HFFc6 (cell line): ENCODE results near the gene LAMC3. TPM values are rescaled to one million over a fixed set of nuclear protein-coding genes. Genes with fewer than 3 reads are reported as not detected.

ENCODE experiments used
- DNase-seq: peaks from one replicate; pipeline ENCODE4 v3.0.0-alpha.2; 2018
- H3K27ac Mint-ChIP-seq: 2 replicates; pipeline ENCODE4 v1.8.0; 2020; ENCODE audit warnings: mild to moderate bottlenecking, mixed read lengths
- H3K27me3 Mint-ChIP-seq: 2 replicates; pipeline ENCODE4 v1.8.0; 2021; ENCODE audit warnings: mild to moderate bottlenecking, moderate library complexity, mixed read lengths; ENCODE audit not compliant: insufficient read depth
- H3K36me3 Mint-ChIP-seq: 2 replicates; pipeline ENCODE4 v1.8.0; 2021; ENCODE audit warnings: low read depth, mixed read lengths
- H3K4me1 Mint-ChIP-seq: 2 replicates; pipeline ENCODE4 v1.8.0; 2020; ENCODE audit warnings: low read depth, mixed read lengths
- H3K4me3 Mint-ChIP-seq: 2 replicates; pipeline ENCODE4 v1.8.0; 2020; ENCODE audit warnings: mild to moderate bottlenecking, moderate library complexity, mixed read lengths
- H3K9me3 Mint-ChIP-seq: 2 replicates; pipeline ENCODE4 v1.8.0; 2020; ENCODE audit warnings: mild to moderate bottlenecking, mixed read lengths
- total RNA-seq, 6 experiments: library from RNA; stranded (reverse); fragmentation: NEBNext Ultra II Directional; extraction: Animal tissue kit (Norgen Biotek cat#: 25700); gene quantifications; 2 replicates in 1 of 6; 3 replicates in 5 of 6; pipeline ENCODE4 v1.2.3, GENCODE V29; 2021
- TF ChIP-seq, protein P1 (sequence below): fragments of 200-600 bp; sonication (generic); IDR thresholded peaks from 2 replicates; pipeline ENCODE4 v1.5.0; 2021; ENCODE audit warnings: antibody characterized with exemption, mild to moderate bottlenecking

Gene LAMC3
- total RNA-seq, 6 experiments from 2014 or later, result not detected

GRCh38 chr9:131068076-131068816 is 59.3 kb downstream of the LAMC3 start:
- TF ChIP-seq, protein P1, sequence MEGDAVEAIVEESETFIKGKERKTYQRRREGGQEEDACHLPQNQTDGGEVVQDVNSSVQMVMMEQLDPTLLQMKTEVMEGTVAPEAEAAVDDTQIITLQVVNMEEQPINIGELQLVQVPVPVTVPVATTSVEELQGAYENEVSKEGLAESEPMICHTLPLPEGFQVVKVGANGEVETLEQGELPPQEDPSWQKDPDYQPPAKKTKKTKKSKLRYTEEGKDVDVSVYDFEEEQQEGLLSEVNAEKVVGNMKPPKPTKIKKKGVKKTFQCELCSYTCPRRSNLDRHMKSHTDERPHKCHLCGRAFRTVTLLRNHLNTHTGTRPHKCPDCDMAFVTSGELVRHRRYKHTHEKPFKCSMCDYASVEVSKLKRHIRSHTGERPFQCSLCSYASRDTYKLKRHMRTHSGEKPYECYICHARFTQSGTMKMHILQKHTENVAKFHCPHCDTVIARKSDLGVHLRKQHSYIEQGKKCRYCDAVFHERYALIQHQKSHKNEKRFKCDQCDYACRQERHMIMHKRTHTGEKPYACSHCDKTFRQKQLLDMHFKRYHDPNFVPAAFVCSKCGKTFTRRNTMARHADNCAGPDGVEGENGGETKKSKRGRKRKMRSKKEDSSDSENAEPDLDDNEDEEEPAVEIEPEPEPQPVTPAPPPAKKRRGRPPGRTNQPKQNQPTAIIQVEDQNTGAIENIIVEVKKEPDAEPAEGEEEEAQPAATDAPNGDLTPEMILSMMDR, result no peak
- Mint-ChIP-seq H3K4me1 (no peaks in the 10 kb centered on the region), H3K27ac (no peak overlapping the region), H3K9me3 (no peaks in the 10 kb centered on the region; the same call in 1 of the 2 replicates), H3K36me3 (no peaks in the 10 kb centered on the region; the same call in 1 of the 2 replicates), H3K27me3 (peaks cover 46% of the 10 kb centered on the region), H3K4me3 (no peak overlapping the region)
- DNase-seq, result no peak

DNA sequence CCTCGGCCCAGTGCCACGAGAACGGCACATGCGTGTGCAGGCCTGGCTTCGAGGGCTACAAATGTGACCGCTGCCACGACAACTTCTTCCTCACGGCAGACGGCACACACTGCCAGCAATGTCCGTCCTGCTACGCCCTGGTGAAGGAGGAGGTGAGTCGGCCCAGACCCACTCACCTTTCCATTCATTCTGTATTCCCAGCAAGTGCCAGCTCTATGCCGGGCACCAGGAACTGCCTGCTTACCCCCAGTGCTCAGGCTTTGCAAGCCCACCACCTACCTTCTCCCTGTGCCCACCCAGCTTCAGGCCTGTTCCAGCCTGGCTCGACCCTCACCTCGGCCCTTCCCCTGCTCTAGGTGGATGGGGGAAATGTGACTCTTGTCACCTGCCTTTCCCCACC is 60.7 kb downstream of the LAMC3 start:
- no peaks in the 10 kb centered on the region; the same call in 1 of the 2 replicates for H3K36me3 Mint-ChIP-seq
- peaks cover 41% of the 10 kb centered on the region for H3K27me3 Mint-ChIP-seq
- no peak for DNase-seq
- H3K27ac Mint-ChIP-seq, result no peak overlapping the region
- no peaks in the 10 kb centered on the region; the same call in 1 of the 2 replicates for H3K9me3 Mint-ChIP-seq
- H3K4me3 Mint-ChIP-seq, result no peak overlapping the region
- no peaks in the 10 kb centered on the region for H3K4me1 Mint-ChIP-seq
- TF ChIP-seq, protein P1, result no peak

DNA sequence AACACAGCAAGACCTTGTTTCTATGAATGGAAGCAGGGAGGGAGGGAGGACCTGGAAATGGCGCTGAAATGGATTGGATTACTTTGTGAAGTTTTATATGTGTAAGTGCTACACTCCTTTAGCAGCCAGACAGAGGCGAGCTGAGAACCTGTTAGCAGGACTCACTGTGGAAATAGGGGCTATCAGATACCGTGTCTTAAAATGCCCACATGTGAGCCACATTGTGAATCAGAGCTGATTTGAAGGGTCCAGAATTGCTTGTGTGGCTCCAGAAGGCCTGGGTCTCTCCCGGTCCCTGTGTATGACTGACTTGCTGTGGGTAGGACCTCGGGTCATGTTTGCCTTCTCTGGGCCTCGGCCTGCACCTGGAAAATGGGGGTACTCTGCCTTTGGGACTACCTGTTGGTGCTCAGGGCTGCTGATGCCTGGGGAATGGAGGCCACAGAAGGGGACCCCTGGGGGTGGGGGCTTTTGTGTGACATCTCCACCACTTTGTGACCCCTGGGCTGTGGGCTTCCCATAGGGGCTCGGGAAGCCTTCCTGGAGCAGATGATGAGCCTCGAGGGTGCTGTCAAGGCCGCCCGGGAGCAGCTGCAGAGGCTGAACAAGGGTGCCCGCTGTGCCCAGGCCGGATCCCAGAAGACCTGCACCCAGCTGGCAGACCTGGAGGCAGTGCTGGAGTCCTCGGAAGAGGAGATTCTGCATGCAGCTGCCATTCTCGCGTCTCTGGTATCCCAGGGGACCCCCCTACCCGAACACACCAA is 63.3 kb downstream of the LAMC3 start:
- no peak overlapping the region for H3K4me3 Mint-ChIP-seq
- H3K9me3 Mint-ChIP-seq, result no peaks in the 10 kb centered on the region
- TF ChIP-seq, protein P1, result no peak
- no peak for DNase-seq
- H3K27me3 Mint-ChIP-seq, result peaks cover 42% of the 10 kb centered on the region
- no peak overlapping the region for H3K27ac Mint-ChIP-seq
- H3K36me3 Mint-ChIP-seq, result no peaks in the 10 kb centered on the region
- no peaks in the 10 kb centered on the region for H3K4me1 Mint-ChIP-seq

- Mint-ChIP-seq H3K27me3 (peaks cover 40% of the 10 kb centered on the region), H3K36me3 (no peaks in the 10 kb centered on the region), H3K27ac (no peak overlapping the region), H3K4me3 (no peak overlapping the region), H3K4me1 (no peaks in the 10 kb centered on the region), H3K9me3 (no peaks in the 10 kb centered on the region)
- TF ChIP-seq, protein P1, result no peak
- DNase-seq, result no peak
Observed at GRCh38 chr9:131072871-131073237, 63.9 kb downstream of the LAMC3 start.

DNA sequence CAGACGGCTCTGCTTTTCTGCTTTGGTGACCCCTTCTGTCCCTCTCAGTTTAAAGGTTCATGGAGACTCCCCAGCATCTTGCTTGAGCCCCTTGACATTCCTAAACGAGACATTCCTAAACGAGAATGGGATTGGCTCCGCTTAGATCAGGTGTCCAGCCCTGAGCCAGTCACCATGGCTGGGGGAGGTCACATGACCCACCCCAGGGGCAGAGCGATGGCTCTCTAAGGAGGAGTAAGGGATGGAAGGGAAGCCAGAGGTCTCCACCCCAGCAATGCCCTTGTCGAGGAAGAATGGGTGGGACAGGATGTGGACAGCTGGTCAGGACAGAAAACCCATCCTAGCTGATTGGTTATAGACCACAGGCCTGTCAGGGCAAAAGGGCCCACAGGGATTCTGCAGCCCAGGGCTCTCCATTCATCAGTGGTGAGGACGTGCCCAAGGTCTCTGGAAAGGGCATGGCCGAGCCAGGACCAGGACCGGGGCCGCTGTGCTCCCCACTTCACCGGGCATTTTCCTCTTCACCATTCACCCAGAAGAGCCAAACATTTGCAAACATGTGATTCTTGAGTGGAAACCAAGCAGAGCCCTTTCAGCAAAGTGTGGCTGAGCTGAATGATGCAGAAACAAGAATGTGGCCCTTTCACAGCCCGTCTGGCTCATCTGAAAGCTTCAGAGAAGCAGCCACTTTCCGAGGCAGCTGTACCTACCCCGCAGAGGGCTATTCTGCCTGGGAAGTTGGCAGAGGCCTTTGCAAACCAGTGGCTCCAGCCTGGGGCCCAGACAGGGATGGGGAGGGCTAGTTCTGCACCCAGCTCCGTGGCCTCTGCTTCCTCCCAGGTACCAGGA is 67.6 kb downstream of the LAMC3 start:
- no peak overlapping the region for H3K27ac Mint-ChIP-seq
- H3K4me3 Mint-ChIP-seq, result no peak overlapping the region
- H3K27me3 Mint-ChIP-seq, result peaks cover 42% of the 10 kb centered on the region
- H3K4me1 Mint-ChIP-seq, result no peaks in the 10 kb centered on the region
- H3K9me3 Mint-ChIP-seq, result no peaks in the 10 kb centered on the region
- H3K36me3 Mint-ChIP-seq, result no peaks in the 10 kb centered on the region
- TF ChIP-seq, protein P1, result no peak
- DNase-seq, result no peak
